ENCODE results near the gene ZBTB40.

DNA sequence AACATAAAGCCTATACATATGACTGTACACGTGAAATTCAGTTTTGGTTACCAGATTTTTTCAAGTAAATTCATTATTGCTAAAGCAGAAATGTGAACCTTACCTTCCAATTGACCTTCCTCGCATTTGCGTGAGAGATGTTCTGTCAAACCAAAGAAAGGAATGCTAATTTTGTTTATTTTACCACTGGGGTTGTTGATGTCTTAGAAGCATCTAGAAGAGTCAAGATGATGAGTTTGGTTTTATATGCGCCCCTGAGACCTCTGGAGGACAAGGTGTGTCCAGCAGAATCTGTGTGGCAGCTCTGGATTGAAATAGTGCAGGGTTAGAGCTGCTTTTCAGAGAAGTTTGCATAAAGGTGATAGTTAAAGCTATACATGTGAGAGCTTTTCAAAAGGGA, 48.4 kb downstream of the ZBTB40 start:
- no peak for TF ChIP-seq SIN3A (IDR thresholded peaks at IDR 0.05; ENCODE audit: borderline replicate concordance, insufficient read depth, low read length)
- no peak for TF ChIP-seq POLR2AphosphoS5 (IDR thresholded peaks at IDR 0.05; ENCODE audit: low read depth, low read length)
- TF ChIP-seq, protein P1, sequence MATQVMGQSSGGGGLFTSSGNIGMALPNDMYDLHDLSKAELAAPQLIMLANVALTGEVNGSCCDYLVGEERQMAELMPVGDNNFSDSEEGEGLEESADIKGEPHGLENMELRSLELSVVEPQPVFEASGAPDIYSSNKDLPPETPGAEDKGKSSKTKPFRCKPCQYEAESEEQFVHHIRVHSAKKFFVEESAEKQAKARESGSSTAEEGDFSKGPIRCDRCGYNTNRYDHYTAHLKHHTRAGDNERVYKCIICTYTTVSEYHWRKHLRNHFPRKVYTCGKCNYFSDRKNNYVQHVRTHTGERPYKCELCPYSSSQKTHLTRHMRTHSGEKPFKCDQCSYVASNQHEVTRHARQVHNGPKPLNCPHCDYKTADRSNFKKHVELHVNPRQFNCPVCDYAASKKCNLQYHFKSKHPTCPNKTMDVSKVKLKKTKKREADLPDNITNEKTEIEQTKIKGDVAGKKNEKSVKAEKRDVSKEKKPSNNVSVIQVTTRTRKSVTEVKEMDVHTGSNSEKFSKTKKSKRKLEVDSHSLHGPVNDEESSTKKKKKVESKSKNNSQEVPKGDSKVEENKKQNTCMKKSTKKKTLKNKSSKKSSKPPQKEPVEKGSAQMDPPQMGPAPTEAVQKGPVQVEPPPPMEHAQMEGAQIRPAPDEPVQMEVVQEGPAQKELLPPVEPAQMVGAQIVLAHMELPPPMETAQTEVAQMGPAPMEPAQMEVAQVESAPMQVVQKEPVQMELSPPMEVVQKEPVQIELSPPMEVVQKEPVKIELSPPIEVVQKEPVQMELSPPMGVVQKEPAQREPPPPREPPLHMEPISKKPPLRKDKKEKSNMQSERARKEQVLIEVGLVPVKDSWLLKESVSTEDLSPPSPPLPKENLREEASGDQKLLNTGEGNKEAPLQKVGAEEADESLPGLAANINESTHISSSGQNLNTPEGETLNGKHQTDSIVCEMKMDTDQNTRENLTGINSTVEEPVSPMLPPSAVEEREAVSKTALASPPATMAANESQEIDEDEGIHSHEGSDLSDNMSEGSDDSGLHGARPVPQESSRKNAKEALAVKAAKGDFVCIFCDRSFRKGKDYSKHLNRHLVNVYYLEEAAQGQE (IDR thresholded peaks at IDR 0.05; ENCODE audit: insufficient read depth in 1 of 2, low read depth in 2 of 2, low read length in 2 of 2) = no peak

Measured in PFSK-1 (cell line).